ENCODE data around the gene PCSK9.
"Not testable (repeated sequence)": the region's sequence is repeated elsewhere in the genome, so short reads cannot be mapped to it uniquely, and the experiment has no call there.

The PCSK9 gene

GRCh38 chr1:55081905-55082296 is 42.6 kb downstream of the PCSK9 start:
- DNase-seq, result no peak

GRCh38 chr1:55084257-55084656 is 44.9 kb downstream of the PCSK9 start:
- no peak for DNase-seq

GRCh38 chr1:55087439-55087838 is 48.1 kb downstream of the PCSK9 start:
- DNase-seq, result no peak

- DNase-seq, result no peak
These were observed 49.1 kb downstream of the PCSK9 start for GRCh38 chr1:55088413-55088812.

- DNase-seq, result no peak
These were observed 50.3 kb downstream of the PCSK9 start for GRCh38 chr1:55089683-55090082.

DNA sequence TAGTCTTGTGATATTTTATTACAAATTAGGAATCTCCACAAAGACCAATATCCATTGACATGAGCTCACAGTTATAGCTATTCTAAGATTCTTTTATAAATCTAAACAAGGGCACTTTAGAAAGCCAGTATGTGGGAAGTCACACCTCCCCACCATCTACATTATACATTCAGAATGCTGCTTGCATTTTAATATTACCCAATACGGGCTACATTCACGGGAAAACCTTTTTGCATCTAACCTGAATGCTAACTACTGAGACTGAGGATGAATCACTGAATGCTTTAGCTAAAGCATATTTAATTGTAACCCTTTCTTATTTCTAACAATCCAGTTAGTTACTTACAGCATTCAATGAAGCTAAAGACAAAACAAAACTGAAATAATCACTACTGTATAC is 53.1 kb downstream of the PCSK9 start:
- DNase-seq, result no peak

DNA sequence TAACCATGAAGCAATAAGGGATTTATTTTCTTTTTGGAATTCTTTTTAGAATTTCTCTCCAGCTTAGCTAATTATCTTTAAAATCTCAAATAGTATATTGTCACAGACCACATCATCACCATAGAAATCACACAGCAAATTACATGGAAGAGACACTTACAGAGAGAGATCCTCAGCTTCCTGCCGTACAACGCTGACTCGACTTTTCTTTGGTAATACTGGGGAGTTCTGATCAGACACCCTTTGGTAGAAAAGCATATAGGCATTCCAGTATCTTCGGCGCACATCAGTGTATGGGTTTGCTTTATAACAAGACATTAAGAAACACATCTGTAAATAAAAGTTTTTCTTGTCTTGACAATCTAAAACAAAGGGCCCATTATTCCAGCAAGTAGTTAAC is 55.7 kb downstream of the PCSK9 start:
- DNase-seq, result no peak

- no peak for DNase-seq
These were observed 64.5 kb downstream of the PCSK9 start for GRCh38 chr1:55103891-55104290.

GRCh38 chr1:55107101-55107500 is 67.8 kb downstream of the PCSK9 start:
- DNase-seq, result no peak

GRCh38 chr1:55109005-55109404 is 69.7 kb downstream of the PCSK9 start:
- not testable (repeated sequence) for DNase-seq
